GM10266 (cell line): ENCODE measurements around the gene LAMTOR3.
A peak's percentile ranks its signal among the peaks of the same experiment; 100 is the strongest.

Source experiments
- DNase-seq: peaks from one replicate; pipeline ENCODE4 v3.0.0; 2012; ENCODE audit errors: extremely low spot score
- TF ChIP-seq, protein P1 (sequence below): IDR thresholded peaks from 2 replicates; pipeline ENCODE4 v1.5.1; 2012; ENCODE audit warnings: mild to moderate bottlenecking, low read depth; ENCODE audit not compliant: control insufficient read depth, insufficient read depth; ENCODE audit errors: missing control alignments

LAMTOR3 gene

GRCh38 chr4:99855678-99856077 lies 38.5 kb downstream of the LAMTOR3 start:
- peak; percentile 14 for DNase-seq

DNA sequence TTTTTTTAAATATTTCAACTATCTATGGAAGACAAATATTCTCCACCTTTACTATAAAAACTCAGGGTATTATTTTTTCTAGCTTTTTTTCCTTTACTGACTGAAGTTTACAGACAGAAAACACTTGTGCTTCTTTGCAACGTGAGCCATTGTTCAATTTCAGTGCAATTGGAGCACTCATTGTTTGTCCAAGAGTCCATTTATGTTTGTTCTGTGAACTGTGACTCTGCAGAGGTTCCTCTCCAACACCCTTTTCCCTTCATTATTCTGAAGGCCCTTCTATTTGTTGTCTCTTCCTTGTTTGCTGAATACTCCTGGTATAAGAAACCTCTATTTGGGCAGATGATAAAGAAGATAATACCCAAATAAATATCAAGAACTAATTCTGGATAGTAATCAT lies 40.2 kb downstream of the LAMTOR3 start:
- TF ChIP-seq, protein P1, sequence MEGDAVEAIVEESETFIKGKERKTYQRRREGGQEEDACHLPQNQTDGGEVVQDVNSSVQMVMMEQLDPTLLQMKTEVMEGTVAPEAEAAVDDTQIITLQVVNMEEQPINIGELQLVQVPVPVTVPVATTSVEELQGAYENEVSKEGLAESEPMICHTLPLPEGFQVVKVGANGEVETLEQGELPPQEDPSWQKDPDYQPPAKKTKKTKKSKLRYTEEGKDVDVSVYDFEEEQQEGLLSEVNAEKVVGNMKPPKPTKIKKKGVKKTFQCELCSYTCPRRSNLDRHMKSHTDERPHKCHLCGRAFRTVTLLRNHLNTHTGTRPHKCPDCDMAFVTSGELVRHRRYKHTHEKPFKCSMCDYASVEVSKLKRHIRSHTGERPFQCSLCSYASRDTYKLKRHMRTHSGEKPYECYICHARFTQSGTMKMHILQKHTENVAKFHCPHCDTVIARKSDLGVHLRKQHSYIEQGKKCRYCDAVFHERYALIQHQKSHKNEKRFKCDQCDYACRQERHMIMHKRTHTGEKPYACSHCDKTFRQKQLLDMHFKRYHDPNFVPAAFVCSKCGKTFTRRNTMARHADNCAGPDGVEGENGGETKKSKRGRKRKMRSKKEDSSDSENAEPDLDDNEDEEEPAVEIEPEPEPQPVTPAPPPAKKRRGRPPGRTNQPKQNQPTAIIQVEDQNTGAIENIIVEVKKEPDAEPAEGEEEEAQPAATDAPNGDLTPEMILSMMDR, result no peak
- DNase-seq, result no peak

More at GRCh38 chr4:99855678-99856077, 38.5 kb downstream of the LAMTOR3 start:
- TF ChIP-seq, protein P1, result no peak

DNA sequence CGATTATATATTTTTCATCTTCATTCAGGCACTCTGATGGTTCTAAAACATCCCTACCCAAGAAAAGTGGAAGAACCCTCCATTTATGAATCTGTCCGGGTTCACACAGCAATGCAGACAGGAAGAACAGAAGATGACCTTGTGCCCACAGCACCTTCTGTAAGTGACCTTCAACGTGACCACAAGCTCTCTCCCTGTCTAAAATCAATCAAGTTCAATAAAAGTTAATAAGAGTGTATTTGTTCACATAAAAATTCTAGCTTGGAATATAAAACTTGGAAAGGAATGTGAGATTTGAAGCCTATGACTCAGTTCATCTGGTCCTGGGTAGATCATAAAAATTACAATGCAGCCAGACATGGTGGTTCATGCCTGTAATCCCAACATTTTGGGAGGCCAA lies 41.0 kb downstream of the LAMTOR3 start:
- TF ChIP-seq, protein P1, result no peak
- no peak for DNase-seq

DNA sequence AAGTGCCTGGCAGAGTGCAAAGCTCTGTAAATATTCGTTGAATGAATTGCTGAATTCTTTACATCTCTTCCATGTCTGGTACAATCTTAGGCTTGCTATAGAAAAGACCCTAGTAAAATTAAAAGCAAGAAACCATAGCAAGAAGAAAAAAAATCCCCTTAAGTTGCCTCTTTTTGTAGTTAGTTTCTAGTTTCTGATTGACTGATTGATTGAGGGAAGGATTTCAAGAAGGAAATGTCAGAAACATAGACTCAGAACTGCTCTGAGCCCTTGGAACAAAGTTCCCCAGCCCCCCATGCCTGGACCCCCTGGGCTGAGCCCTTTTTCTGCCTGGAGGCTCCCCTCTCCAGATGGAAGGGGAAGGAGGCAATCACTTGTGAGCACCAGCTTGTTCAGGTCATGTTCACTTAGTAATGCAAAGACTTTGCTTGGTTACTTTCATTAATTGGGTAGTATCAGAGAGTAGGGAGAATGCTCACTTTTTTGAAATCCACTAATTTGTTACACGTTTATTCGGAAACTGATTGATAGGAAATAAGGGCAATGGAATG lies 42.0 kb downstream of the LAMTOR3 start:
- TF ChIP-seq, protein P1, result no peak
- peak; percentile 7 for DNase-seq

DNA sequence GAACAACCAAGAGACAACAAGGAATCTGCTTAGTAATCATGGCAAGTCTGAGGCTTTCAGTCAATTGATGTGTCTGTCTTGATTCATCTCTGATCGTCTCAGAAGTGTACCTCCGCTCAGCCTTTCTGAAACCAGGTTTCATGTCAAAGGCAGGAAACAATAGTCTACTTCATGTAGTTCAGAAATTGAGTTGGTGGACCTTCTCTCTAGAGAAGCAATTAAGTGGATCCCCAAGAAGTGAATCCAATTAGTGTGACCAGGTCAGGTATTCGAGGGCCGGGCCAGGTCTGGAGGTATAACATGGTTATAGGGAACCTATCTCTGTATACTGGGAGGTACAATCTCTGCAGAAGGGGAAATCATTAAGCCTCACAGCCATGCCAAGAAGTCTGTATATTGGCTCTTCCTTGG lies 45.6 kb downstream of the LAMTOR3 start:
- TF ChIP-seq, protein P1, result no peak
- DNase-seq, result peak; percentile 25

GRCh38 chr4:99847362-99847976 lies 46.8 kb downstream of the LAMTOR3 start:
- TF ChIP-seq, protein P1, result no peak
- peak; percentile 27 for DNase-seq

GRCh38 chr4:99846891-99847290 lies 47.3 kb downstream of the LAMTOR3 start:
- DNase-seq, result no peak
- TF ChIP-seq, protein P1, result no peak
